ENCODE results near the gene C17orf67. TPM values are rescaled to one million over a fixed set of nuclear protein-coding genes. Genes with fewer than 3 reads are reported as not detected.

Gene C17orf67
- total and polyA plus RNA-seq, 2 experiments from 2014 or later: 1.2 to 1.3 TPM

GRCh38 chr17:56850591-56850990 lies 16.9 kb upstream of the C17orf67 start:
- in situ Hi-C loops (cut with MboI): no loop called here
- Histone ChIP-seq H3F3A (ENCODE audit: insufficient read depth) (no peaks in the 10 kb centered on the region), H3K36me3 (ENCODE audit: low read depth) (peaks cover 8% of the 10 kb centered on the region; the same call in 1 of the 2 replicates), H3K9me2 (ENCODE audit: insufficient read depth) (no peaks in the 10 kb centered on the region), H3K9me3 (ENCODE audit: low read depth) (no peaks in the 10 kb centered on the region), H3K4me1 (ENCODE audit: insufficient read depth) (no peaks in the 10 kb centered on the region), H4K20me1 (ENCODE audit: insufficient read depth) (no peaks in the 10 kb centered on the region), H3K27ac (no peak overlapping the region), H3K79me2 (ENCODE audit: insufficient read depth) (no peaks in the 10 kb centered on the region), H3K27me3 (replicated peaks; ENCODE audit: insufficient read depth) (no peaks in the 10 kb centered on the region), H3K9ac (no peak overlapping the region), H2AFZ (no peak overlapping the region), H3K4me3 (no peak overlapping the region), H3K4me2 (ENCODE audit: unreplicated experiment) (no peak overlapping the region)
- 94 to 100% methylated on average over 2 of the region's 2 CpGs for WGBS, 2 experiments (ENCODE audit: low coverage in 1 of 2, low lambda C conversion rate in 2 of 2, missing lambda C conversion rate in 2 of 2)
- TF ChIP-seq EZH2 (IDR thresholded peaks at IDR 0.05; ENCODE audit: insufficient read depth, poor library complexity, severe bottlenecking): no peak
- TF ChIP-seq EZH2phosphoT487 (IDR thresholded peaks at IDR 0.05; ENCODE audit: insufficient read depth, low read depth): no peak
- DNase-seq: no peak

- DNase-seq: no peak
- Histone ChIP-seq H3K4me1 (ENCODE audit: insufficient read depth) (no peaks in the 10 kb centered on the region), H3K9ac (no peak overlapping the region), H3K4me3 (no peak overlapping the region), H2AFZ (no peak overlapping the region), H3K4me2 (ENCODE audit: unreplicated experiment) (no peak overlapping the region), H3K9me3 (ENCODE audit: low read depth) (no peaks in the 10 kb centered on the region), H3K27ac (no peak overlapping the region), H3K79me2 (ENCODE audit: insufficient read depth) (no peaks in the 10 kb centered on the region), H3F3A (ENCODE audit: insufficient read depth) (no peaks in the 10 kb centered on the region), H3K9me2 (ENCODE audit: insufficient read depth) (no peaks in the 10 kb centered on the region), H3K36me3 (ENCODE audit: low read depth) (peaks cover 8% of the 10 kb centered on the region; the same call in 1 of the 2 replicates), H3K27me3 (replicated peaks; ENCODE audit: insufficient read depth) (no peaks in the 10 kb centered on the region), H4K20me1 (ENCODE audit: insufficient read depth) (no peaks in the 10 kb centered on the region)
- in situ Hi-C loops (cut with MboI): no loop called here
- WGBS, 2 experiments (ENCODE audit: low coverage in 1 of 2, low lambda C conversion rate in 2 of 2, missing lambda C conversion rate in 2 of 2): 47 to 48% methylated on average over 3 of the region's 3 CpGs
- TF ChIP-seq EZH2phosphoT487 (IDR thresholded peaks at IDR 0.05; ENCODE audit: insufficient read depth, low read depth) (no peak), EZH2 (IDR thresholded peaks at IDR 0.05; ENCODE audit: insufficient read depth, poor library complexity, severe bottlenecking) (no peak)
Observed at GRCh38 chr17:56849131-56849530, 15.4 kb upstream of the C17orf67 start.

DNA sequence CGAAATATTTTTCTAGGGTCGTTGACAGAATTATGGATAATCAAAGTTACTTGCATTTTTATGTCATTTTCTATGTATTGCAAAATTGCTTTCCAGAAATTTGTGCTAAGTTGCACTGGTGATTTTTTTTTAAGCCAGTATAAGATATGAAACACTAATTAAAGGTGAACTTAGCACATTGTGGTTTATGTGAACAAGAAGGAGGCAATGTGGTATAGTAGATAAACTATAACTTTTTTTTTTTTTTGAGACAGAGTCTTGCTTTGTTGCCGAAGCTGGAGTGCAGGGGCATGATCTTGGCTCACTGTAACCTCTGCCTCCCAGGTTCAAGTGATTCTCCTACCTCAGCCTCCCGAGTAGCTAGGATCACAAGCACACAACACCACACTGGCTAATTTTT lies 13.4 kb upstream of the C17orf67 start:
- no peak overlapping the region for H3K4me2 ChIP-seq (ENCODE audit: unreplicated experiment)
- H3K79me2 ChIP-seq (ENCODE audit: insufficient read depth): no peaks in the 10 kb centered on the region
- no peaks in the 10 kb centered on the region for H4K20me1 ChIP-seq (ENCODE audit: insufficient read depth)
- H3K9ac ChIP-seq: no peak overlapping the region
- peaks cover 8% of the 10 kb centered on the region; the same call in 1 of the 2 replicates for H3K36me3 ChIP-seq (ENCODE audit: low read depth)
- H3K9me3 ChIP-seq (ENCODE audit: low read depth): no peaks in the 10 kb centered on the region
- no peak overlapping the region for H3K27ac ChIP-seq
- H3K4me3 ChIP-seq: no peak overlapping the region
- in situ Hi-C loops (cut with MboI): no loop called here
- H3K9me2 ChIP-seq (ENCODE audit: insufficient read depth): no peaks in the 10 kb centered on the region
- 84 to 86% methylated on average over 4 of the region's 4 CpGs for WGBS, 2 experiments (ENCODE audit: low coverage in 1 of 2, low lambda C conversion rate in 2 of 2, missing lambda C conversion rate in 2 of 2)
- no peak overlapping the region for H2AFZ ChIP-seq
- H3K4me1 ChIP-seq (ENCODE audit: insufficient read depth): no peaks in the 10 kb centered on the region
- no peaks in the 10 kb centered on the region for H3F3A ChIP-seq (ENCODE audit: insufficient read depth)
- DNase-seq: no peak
- TF ChIP-seq EZH2 (IDR thresholded peaks at IDR 0.05; ENCODE audit: insufficient read depth, poor library complexity, severe bottlenecking) (no peak), EZH2phosphoT487 (IDR thresholded peaks at IDR 0.05; ENCODE audit: insufficient read depth, low read depth) (no peak)
- H3K27me3 ChIP-seq (replicated peaks; ENCODE audit: insufficient read depth): no peaks in the 10 kb centered on the region

DNA sequence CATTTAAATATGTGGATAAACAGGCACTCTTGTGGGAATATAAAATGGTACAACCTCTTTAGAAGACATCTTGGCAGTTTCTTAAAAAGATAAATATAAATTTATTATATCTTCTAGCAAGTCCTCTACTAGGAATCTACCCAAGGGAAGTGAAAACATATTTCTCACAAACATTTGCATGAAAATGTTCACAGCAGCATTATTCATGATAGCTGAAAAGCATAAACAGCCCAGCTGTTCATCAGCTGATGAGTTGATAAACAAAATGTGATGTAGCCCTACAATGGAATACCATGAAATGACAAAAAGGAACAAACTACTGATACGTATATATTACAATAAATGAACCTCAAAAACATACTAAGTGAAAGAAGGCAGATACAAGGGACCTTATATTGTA lies 12.2 kb upstream of the C17orf67 start:
- 100% methylated on average over 1 of the region's 1 CpG for WGBS, 2 experiments (ENCODE audit: low coverage in 1 of 2, low lambda C conversion rate in 2 of 2, missing lambda C conversion rate in 2 of 2)
- Histone ChIP-seq H2AFZ (no peak overlapping the region), H3F3A (ENCODE audit: insufficient read depth) (no peaks in the 10 kb centered on the region), H3K4me1 (ENCODE audit: insufficient read depth) (no peaks in the 10 kb centered on the region), H3K4me3 (no peak overlapping the region), H3K9me3 (ENCODE audit: low read depth) (no peaks in the 10 kb centered on the region), H3K27ac (no peak overlapping the region), H3K9me2 (ENCODE audit: insufficient read depth) (no peaks in the 10 kb centered on the region), H3K79me2 (ENCODE audit: insufficient read depth) (no peaks in the 10 kb centered on the region), H3K4me2 (ENCODE audit: unreplicated experiment) (no peak overlapping the region), H3K27me3 (replicated peaks; ENCODE audit: insufficient read depth) (no peaks in the 10 kb centered on the region), H3K36me3 (ENCODE audit: low read depth) (peaks cover 8% of the 10 kb centered on the region; the same call in 1 of the 2 replicates), H3K9ac (no peak overlapping the region), H4K20me1 (ENCODE audit: insufficient read depth) (no peaks in the 10 kb centered on the region)
- TF ChIP-seq EZH2phosphoT487 (IDR thresholded peaks at IDR 0.05; ENCODE audit: insufficient read depth, low read depth) (no peak), EZH2 (IDR thresholded peaks at IDR 0.05; ENCODE audit: insufficient read depth, poor library complexity, severe bottlenecking) (no peak)
- no peak for DNase-seq
- in situ Hi-C loops (cut with MboI): no loop called here

DNA sequence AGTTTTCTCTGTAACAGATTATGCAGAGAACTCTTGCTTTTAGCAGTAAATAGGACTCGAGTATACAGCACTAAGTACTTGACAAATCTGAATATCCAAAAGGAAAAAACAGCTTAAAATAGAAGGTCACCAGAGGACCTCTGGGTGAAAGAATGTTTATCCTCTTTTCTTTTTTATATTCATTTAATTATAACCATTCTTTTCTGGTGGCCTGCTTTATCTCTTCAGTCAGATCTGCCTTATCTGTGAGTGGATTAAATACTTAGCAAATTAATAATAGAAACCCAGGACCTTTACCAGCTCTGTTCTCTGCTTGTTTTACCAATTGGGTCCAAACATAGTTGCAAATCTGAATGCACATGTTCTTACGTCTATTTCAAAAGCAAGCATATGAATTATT lies 8.9 kb upstream of the C17orf67 start:
- Histone ChIP-seq H3K36me3 (ENCODE audit: low read depth) (peaks cover 4% of the 10 kb centered on the region; the same call in 1 of the 2 replicates), H3K9ac (no peak overlapping the region), H3F3A (ENCODE audit: insufficient read depth) (peaks cover 3% of the 10 kb centered on the region; the same call in 1 of the 2 replicates), H3K27ac (no peak overlapping the region), H3K4me3 (no peak overlapping the region), H3K9me3 (ENCODE audit: low read depth) (no peaks in the 10 kb centered on the region), H3K79me2 (ENCODE audit: insufficient read depth) (no peaks in the 10 kb centered on the region), H3K4me2 (ENCODE audit: unreplicated experiment) (no peak overlapping the region), H2AFZ (no peak overlapping the region), H3K4me1 (ENCODE audit: insufficient read depth) (no peaks in the 10 kb centered on the region), H3K27me3 (replicated peaks; ENCODE audit: insufficient read depth) (no peaks in the 10 kb centered on the region), H4K20me1 (ENCODE audit: insufficient read depth) (no peaks in the 10 kb centered on the region), H3K9me2 (ENCODE audit: insufficient read depth) (no peaks in the 10 kb centered on the region)
- TF ChIP-seq EZH2phosphoT487 (IDR thresholded peaks at IDR 0.05; ENCODE audit: insufficient read depth, low read depth) (no peak), EZH2 (IDR thresholded peaks at IDR 0.05; ENCODE audit: insufficient read depth, poor library complexity, severe bottlenecking) (no peak)
- in situ Hi-C loops (cut with MboI): no loop called here
- 82 to 83% methylated on average over 2 of the region's 2 CpGs for WGBS, 2 experiments (ENCODE audit: low coverage in 1 of 2, low lambda C conversion rate in 2 of 2, missing lambda C conversion rate in 2 of 2)
- no peak for DNase-seq
